ENCODE results near the gene CSNK2A1. TPM values are rescaled to one million over a fixed set of nuclear protein-coding genes. Genes with fewer than 3 reads are reported as not detected.

Gene CSNK2A1
- polyA plus RNA-seq, 1 donor = 120 TPM

DNA sequence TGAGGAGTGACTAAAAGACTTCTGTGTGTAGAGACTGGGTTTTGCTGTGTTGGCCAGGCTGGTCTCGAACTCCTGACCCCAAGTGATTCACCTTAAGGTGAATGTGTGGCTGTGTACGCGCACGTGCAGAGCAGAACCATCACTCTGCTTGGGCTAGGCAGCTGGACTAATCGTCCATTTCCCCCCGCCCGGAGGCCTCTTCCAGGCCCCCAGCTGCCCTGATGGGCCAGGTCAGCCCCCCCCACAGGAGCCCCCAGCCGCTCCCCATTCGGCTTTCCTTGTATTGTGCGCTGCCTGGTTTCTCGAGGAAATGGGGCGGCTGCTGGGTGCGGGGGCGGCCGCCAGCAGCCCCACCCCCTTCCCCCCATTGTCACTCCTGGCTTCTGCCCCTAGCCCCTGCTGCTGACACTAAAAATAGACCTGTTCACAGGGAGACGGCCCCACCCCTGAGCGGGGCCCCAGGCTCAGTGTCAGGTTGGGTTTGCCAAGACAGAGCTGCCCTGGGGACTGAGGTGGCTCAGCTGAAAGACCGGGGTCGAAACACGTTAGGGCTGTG, 24.6 kb upstream of the CSNK2A1 start:
- Histone ChIP-seq H3K4me3 (ENCODE audit: low read length) (no peak overlapping the region), H3K27ac (ENCODE audit: low read length) (no peak overlapping the region), H3K4me1 (ENCODE audit: control insufficient read depth, insufficient read depth, low read length) (no peaks in the 10 kb centered on the region), H3K9me3 (ENCODE audit: control insufficient read depth, low read depth, low read length) (no peaks in the 10 kb centered on the region), H3K27me3 (ENCODE audit: control insufficient read depth, insufficient read depth, low read length) (peaks cover 29% of the 10 kb centered on the region), H3K36me3 (ENCODE audit: control insufficient read depth, insufficient read depth, low read length) (no peaks in the 10 kb centered on the region)
- no CpG with 5 or more reads among the region's 20 CpGs for WGBS (ENCODE audit: insufficient coverage, low lambda C conversion rate)
- DNase-seq = no peak

GRCh38 chr20:564192-564591, 20.6 kb upstream of the CSNK2A1 start:
- no peaks in the 10 kb centered on the region for H3K36me3 ChIP-seq (ENCODE audit: control insufficient read depth, insufficient read depth, low read length)
- no peak overlapping the region for H3K4me3 ChIP-seq (ENCODE audit: low read length)
- H3K27ac ChIP-seq (ENCODE audit: low read length) = no peak overlapping the region
- no peaks in the 10 kb centered on the region for H3K4me1 ChIP-seq (ENCODE audit: control insufficient read depth, insufficient read depth, low read length)
- DNase-seq = no peak
- H3K27me3 ChIP-seq (ENCODE audit: control insufficient read depth, insufficient read depth, low read length) = peaks cover 11% of the 10 kb centered on the region
- H3K9me3 ChIP-seq (ENCODE audit: control insufficient read depth, low read depth, low read length) = no peaks in the 10 kb centered on the region
- WGBS (ENCODE audit: insufficient coverage, low lambda C conversion rate) = no CpG with 5 or more reads among the region's 3 CpGs

- H3K27ac ChIP-seq (ENCODE audit: low read length) = no peak overlapping the region
- H3K4me1 ChIP-seq (ENCODE audit: control insufficient read depth, insufficient read depth, low read length) = no peaks in the 10 kb centered on the region
- WGBS (ENCODE audit: insufficient coverage, low lambda C conversion rate) = no CpG with 5 or more reads among the region's 5 CpGs
- peaks cover 2% of the 10 kb centered on the region for H3K27me3 ChIP-seq (ENCODE audit: control insufficient read depth, insufficient read depth, low read length)
- no peak overlapping the region for H3K4me3 ChIP-seq (ENCODE audit: low read length)
- no peaks in the 10 kb centered on the region for H3K9me3 ChIP-seq (ENCODE audit: control insufficient read depth, low read depth, low read length)
- no peak for DNase-seq
- H3K36me3 ChIP-seq (ENCODE audit: control insufficient read depth, insufficient read depth, low read length) = no peaks in the 10 kb centered on the region
Observed at GRCh38 chr20:563187-563586, 19.6 kb upstream of the CSNK2A1 start.

- Histone ChIP-seq H3K27me3 (ENCODE audit: control insufficient read depth, insufficient read depth, low read length) (peaks cover 2% of the 10 kb centered on the region), H3K4me3 (ENCODE audit: low read length) (no peak overlapping the region), H3K36me3 (ENCODE audit: control insufficient read depth, insufficient read depth, low read length) (no peaks in the 10 kb centered on the region), H3K4me1 (ENCODE audit: control insufficient read depth, insufficient read depth, low read length) (no peaks in the 10 kb centered on the region), H3K9me3 (ENCODE audit: control insufficient read depth, low read depth, low read length) (no peaks in the 10 kb centered on the region), H3K27ac (ENCODE audit: low read length) (no peak overlapping the region)
- DNase-seq = no peak
- no CpG with 5 or more reads among the region's 5 CpGs for WGBS (ENCODE audit: insufficient coverage, low lambda C conversion rate)
Observed at GRCh38 chr20:562232-562897, 18.8 kb upstream of the CSNK2A1 start.

GRCh38 chr20:561437-562231, 18.0 kb upstream of the CSNK2A1 start:
- Histone ChIP-seq H3K4me1 (ENCODE audit: control insufficient read depth, insufficient read depth, low read length) (no peaks in the 10 kb centered on the region), H3K27me3 (ENCODE audit: control insufficient read depth, insufficient read depth, low read length) (no peaks in the 10 kb centered on the region), H3K27ac (ENCODE audit: low read length) (no peak overlapping the region), H3K4me3 (ENCODE audit: low read length) (no peak overlapping the region), H3K36me3 (ENCODE audit: control insufficient read depth, insufficient read depth, low read length) (no peaks in the 10 kb centered on the region), H3K9me3 (ENCODE audit: control insufficient read depth, low read depth, low read length) (no peaks in the 10 kb centered on the region)
- WGBS (ENCODE audit: insufficient coverage, low lambda C conversion rate) = 60% methylated on average over 1 of the region's 12 CpGs
- peak; percentile 49 to 54 for DNase-seq

DNA sequence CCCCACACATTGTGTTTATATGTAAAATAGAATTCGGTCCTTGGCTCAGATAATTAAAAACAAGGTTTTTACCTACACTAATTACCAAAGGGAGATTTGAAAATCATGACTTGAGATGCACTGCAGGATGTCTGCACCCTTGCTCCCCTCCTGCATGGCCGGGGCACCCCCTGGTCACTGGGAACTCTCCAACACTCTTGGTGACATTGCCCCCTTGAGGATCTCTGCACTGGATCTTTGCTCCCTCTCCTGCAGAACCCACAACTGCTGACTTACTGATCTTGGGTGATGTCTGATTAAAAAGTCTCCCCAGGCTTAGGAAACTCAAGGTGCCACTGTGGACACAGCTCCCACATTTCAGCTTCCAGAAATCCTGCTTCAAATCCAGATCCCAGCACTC, 17.1 kb upstream of the CSNK2A1 start:
- Histone ChIP-seq H3K27me3 (ENCODE audit: control insufficient read depth, insufficient read depth, low read length) (no peaks in the 10 kb centered on the region), H3K4me3 (ENCODE audit: low read length) (no peak overlapping the region), H3K36me3 (ENCODE audit: control insufficient read depth, insufficient read depth, low read length) (no peaks in the 10 kb centered on the region), H3K27ac (ENCODE audit: low read length) (no peak overlapping the region), H3K9me3 (ENCODE audit: control insufficient read depth, low read depth, low read length) (no peaks in the 10 kb centered on the region), H3K4me1 (ENCODE audit: control insufficient read depth, insufficient read depth, low read length) (peaks cover 1% of the 10 kb centered on the region)
- WGBS (ENCODE audit: insufficient coverage, low lambda C conversion rate) = no CpG with 5 or more reads among the region's 2 CpGs
- DNase-seq = no peak

DNA sequence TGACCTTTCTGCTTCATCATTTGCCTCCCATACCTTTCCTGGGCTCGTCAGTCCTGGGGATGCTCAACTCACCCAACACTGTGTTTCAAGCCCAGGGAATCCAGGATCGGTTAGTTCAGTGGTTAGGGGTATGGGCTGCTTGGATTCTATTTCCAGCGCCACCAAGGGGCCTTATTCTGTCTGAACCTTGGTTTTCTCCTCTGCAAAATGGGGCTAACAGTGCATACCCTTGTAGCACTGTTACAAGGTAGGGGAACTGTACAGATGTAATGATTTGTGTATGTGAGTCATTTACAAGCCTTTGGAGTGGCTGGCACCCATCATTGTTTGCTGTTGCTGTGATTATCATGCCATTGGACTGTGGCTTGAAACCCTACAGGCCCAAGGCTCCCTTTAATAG, 14.5 kb upstream of the CSNK2A1 start:
- H3K27ac ChIP-seq (ENCODE audit: low read length) = no peak overlapping the region
- no peaks in the 10 kb centered on the region for H3K36me3 ChIP-seq (ENCODE audit: control insufficient read depth, insufficient read depth, low read length)
- DNase-seq = no peak
- H3K4me3 ChIP-seq (ENCODE audit: low read length) = no peak overlapping the region
- no peaks in the 10 kb centered on the region for H3K9me3 ChIP-seq (ENCODE audit: control insufficient read depth, low read depth, low read length)
- no peaks in the 10 kb centered on the region for H3K27me3 ChIP-seq (ENCODE audit: control insufficient read depth, insufficient read depth, low read length)
- no CpG with 5 or more reads among the region's 3 CpGs for WGBS (ENCODE audit: insufficient coverage, low lambda C conversion rate)
- peaks cover 7% of the 10 kb centered on the region for H3K4me1 ChIP-seq (ENCODE audit: control insufficient read depth, insufficient read depth, low read length)

- no peak overlapping the region for H3K27ac ChIP-seq (ENCODE audit: low read length)
- H3K4me1 ChIP-seq (ENCODE audit: control insufficient read depth, insufficient read depth, low read length) = peaks cover 7% of the 10 kb centered on the region
- no peaks in the 10 kb centered on the region for H3K36me3 ChIP-seq (ENCODE audit: control insufficient read depth, insufficient read depth, low read length)
- no peaks in the 10 kb centered on the region for H3K9me3 ChIP-seq (ENCODE audit: control insufficient read depth, low read depth, low read length)
- H3K4me3 ChIP-seq (ENCODE audit: low read length) = no peak overlapping the region
- no CpG with 5 or more reads among the region's 2 CpGs for WGBS (ENCODE audit: insufficient coverage, low lambda C conversion rate)
- DNase-seq = no peak
- no peaks in the 10 kb centered on the region for H3K27me3 ChIP-seq (ENCODE audit: control insufficient read depth, insufficient read depth, low read length)
Observed at GRCh38 chr20:556984-557383, 13.4 kb upstream of the CSNK2A1 start.

DNA sequence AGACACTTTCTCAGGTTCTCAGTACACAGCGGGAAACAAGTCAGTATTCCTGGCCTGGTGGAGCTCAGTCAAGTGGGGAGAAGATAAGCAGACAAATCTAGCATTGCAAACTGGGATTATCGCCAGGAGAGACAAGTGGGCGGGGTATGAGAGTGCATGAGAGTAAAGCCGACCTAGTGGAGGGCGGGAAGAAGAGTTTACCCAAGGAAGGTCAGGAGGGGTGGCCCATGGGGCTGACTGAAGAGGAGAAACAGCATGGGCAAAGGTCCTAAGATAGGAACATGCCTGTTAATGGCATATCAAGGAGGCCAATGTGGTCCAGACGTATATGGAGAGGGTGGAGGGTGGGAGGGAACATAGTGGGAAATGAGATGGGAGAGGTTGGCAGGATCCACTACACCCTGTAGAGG, 12.4 kb upstream of the CSNK2A1 start:
- 11% methylated on average over 3 of the region's 6 CpGs for WGBS (ENCODE audit: insufficient coverage, low lambda C conversion rate)
- peak; percentile 84 to 95 for DNase-seq
- H3K27me3 ChIP-seq (ENCODE audit: control insufficient read depth, insufficient read depth, low read length) = peaks cover 2% of the 10 kb centered on the region

DNA sequence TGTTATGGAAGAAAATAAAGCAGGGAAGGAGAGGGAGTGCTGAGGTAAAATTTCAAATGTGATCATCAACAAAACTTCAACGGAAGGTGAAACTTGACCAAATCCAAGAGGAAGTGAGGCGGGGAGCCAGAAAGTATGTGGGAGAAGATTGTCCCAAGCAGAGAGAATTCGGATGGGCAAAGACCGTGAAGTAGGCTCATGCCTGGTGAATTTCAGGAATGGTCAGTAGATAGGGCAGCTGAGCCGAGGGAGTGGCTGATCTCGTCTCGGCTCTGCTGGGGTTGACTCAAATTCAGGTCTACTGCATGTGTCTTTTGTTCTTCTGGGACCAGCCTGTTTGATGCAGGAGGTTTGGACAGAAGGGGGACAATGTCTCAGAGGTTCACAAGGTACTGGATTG, 7.0 kb upstream of the CSNK2A1 start:
- Histone ChIP-seq H3K27ac (ENCODE audit: low read length) (no peak overlapping the region), H3K27me3 (ENCODE audit: control insufficient read depth, insufficient read depth, low read length) (peaks cover 12% of the 10 kb centered on the region), H3K4me1 (ENCODE audit: control insufficient read depth, insufficient read depth, low read length) (peaks cover 5% of the 10 kb centered on the region), H3K4me3 (ENCODE audit: low read length) (no peak overlapping the region), H3K9me3 (ENCODE audit: control insufficient read depth, low read depth, low read length) (no peaks in the 10 kb centered on the region), H3K36me3 (ENCODE audit: control insufficient read depth, insufficient read depth, low read length) (no peaks in the 10 kb centered on the region)
- 80% methylated on average over 1 of the region's 7 CpGs for WGBS (ENCODE audit: insufficient coverage, low lambda C conversion rate)
- DNase-seq = no peak

More for the DNA sequence above, 12.4 kb upstream of the CSNK2A1 start:
- Histone ChIP-seq H3K27ac (ENCODE audit: low read length) (no peak overlapping the region), H3K36me3 (ENCODE audit: control insufficient read depth, insufficient read depth, low read length) (no peaks in the 10 kb centered on the region), H3K4me1 (ENCODE audit: control insufficient read depth, insufficient read depth, low read length) (peaks cover 7% of the 10 kb centered on the region), H3K4me3 (ENCODE audit: low read length) (no peak overlapping the region), H3K9me3 (ENCODE audit: control insufficient read depth, low read depth, low read length) (no peaks in the 10 kb centered on the region)

Measured in large intestine (tissue), 3 donors.